ENCODE measurements around the gene COX6B1.

COX6B1 gene

DNA sequence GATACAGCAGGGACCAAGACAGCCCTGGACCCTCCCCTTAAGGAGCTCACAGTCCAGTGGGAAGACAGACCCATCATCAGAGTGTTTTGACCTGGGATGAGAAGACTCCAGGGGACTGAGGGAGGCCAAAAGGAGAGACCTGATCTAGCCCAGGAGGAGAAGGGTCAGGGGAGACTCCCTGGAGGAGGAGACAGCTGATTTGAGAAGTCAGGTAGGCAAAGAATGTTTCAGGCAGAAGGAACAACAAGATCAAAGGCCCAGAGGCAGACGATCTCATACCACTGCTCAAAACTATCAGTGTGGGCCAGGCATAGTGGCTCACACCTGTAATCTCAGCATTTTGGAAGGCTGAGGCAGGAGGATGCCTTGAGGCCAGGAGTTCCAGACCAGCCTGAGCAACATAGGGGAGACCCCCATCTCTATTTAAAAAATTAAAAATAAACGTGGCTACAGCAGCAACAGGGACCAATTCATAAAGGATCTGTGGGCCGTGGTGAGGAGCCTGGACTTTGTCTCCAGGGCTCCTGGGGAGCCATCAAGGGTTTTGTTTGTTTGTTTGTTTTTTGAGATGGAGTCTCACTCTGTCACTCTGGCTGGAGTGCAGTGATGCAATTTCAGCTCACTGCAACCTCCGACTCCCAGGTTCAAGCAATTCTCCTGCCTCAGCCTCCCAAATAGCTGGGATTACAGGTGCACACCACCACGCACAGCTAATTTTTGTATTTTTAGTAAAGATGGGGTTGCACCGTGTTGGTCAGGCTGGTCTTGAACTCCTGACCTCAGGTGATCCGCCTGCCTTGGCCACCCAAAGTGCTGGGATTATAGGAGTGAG is 2.2 kb upstream of the COX6B1 start:
- Histone ChIP-seq H3K4me1 (ENCODE audit: control insufficient read depth, insufficient read depth, low read length) (peaks cover 33% of the 10 kb centered on the region), H3K9me3 (ENCODE audit: control insufficient read depth, insufficient read depth, low read depth, low read length) (no peaks in the 10 kb centered on the region), H3K4me3 (ENCODE audit: low read depth, low read length) (no peak overlapping the region), H3K27ac (ENCODE audit: extremely low read depth, low read depth, low read length) (peak overlapping the region; percentile 28; the same call in 1 of the 2 replicates), H3K36me3 (ENCODE audit: control insufficient read depth in 2 of 2, insufficient read depth in 1 of 2, low read length in 2 of 2) (peaks cover 10 to 19% of the 10 kb centered on the region in 2 experiments)
- TF ChIP-seq ZBTB48 (tag by site-specific recombination; IDR thresholded peaks at IDR 0.05): 0 out of 2 replicates have a peak, but pooled peaks have one; percentile 56
- TF ChIP-seq OSR2 (tag by site-specific recombination; IDR thresholded peaks at IDR 0.05): no peak
- no peak for TF ChIP-seq ZNF202 (tag by site-specific recombination; IDR thresholded peaks at IDR 0.05; ENCODE audit: borderline replicate concordance)
- no peak for TF ChIP-seq REPIN1 (tag by site-specific recombination; IDR thresholded peaks at IDR 0.05; ENCODE audit: low read depth)
- no peak for TF ChIP-seq GLI4 (tag by site-specific recombination; IDR thresholded peaks at IDR 0.05)
- peak; percentile 35; the same call in 1 of the 2 replicates for TF ChIP-seq ZNF623 (tag by site-specific recombination; IDR thresholded peaks at IDR 0.05)
- no peak for TF ChIP-seq ZNF701 (tag by site-specific recombination; IDR thresholded peaks at IDR 0.05)
- TF ChIP-seq, protein P1, sequence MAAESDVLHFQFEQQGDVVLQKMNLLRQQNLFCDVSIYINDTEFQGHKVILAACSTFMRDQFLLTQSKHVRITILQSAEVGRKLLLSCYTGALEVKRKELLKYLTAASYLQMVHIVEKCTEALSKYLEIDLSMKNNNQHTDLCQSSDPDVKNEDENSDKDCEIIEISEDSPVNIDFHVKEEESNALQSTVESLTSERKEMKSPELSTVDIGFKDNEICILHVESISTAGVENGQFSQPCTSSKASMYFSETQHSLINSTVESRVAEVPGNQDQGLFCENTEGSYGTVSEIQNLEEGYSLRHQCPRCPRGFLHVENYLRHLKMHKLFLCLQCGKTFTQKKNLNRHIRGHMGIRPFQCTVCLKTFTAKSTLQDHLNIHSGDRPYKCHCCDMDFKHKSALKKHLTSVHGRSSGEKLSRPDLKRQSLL (tag by site-specific recombination; IDR thresholded peaks at IDR 0.05): no peak
- TF ChIP-seq ZNF416 (tag by site-specific recombination; IDR thresholded peaks at IDR 0.05): no peak
- no peak for TF ChIP-seq KLF9 (tag by site-specific recombination; IDR thresholded peaks at IDR 0.05; ENCODE audit: low read depth)
- TF ChIP-seq ZNF366 (tag by site-specific recombination; conservative IDR thresholded peaks at IDR 0.05): no peak
- TF ChIP-seq GLIS1 (tag by site-specific recombination; IDR thresholded peaks at IDR 0.05): no peak
- no peak for TF ChIP-seq ZNF747 (tag by site-specific recombination; IDR thresholded peaks at IDR 0.05)
- no peak for TF ChIP-seq HOXD13 (CRISPR knock-in tag; IDR thresholded peaks at IDR 0.05; ENCODE audit: borderline replicate concordance)
- TF ChIP-seq, protein P2, sequence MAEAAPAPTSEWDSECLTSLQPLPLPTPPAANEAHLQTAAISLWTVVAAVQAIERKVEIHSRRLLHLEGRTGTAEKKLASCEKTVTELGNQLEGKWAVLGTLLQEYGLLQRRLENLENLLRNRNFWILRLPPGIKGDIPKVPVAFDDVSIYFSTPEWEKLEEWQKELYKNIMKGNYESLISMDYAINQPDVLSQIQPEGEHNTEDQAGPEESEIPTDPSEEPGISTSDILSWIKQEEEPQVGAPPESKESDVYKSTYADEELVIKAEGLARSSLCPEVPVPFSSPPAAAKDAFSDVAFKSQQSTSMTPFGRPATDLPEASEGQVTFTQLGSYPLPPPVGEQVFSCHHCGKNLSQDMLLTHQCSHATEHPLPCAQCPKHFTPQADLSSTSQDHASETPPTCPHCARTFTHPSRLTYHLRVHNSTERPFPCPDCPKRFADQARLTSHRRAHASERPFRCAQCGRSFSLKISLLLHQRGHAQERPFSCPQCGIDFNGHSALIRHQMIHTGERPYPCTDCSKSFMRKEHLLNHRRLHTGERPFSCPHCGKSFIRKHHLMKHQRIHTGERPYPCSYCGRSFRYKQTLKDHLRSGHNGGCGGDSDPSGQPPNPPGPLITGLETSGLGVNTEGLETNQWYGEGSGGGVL (tag by site-specific recombination; IDR thresholded peaks at IDR 0.05): no peak
- TF ChIP-seq SCRT2 (tag by site-specific recombination; IDR thresholded peaks at IDR 0.05): no peak
- TF ChIP-seq WT1 (tag by site-specific recombination; IDR thresholded peaks at IDR 0.05): no peak
- no peak for TF ChIP-seq ZNF214 (tag by site-specific recombination; IDR thresholded peaks at IDR 0.05; ENCODE audit: borderline replicate concordance)
- TF ChIP-seq, protein P3, sequence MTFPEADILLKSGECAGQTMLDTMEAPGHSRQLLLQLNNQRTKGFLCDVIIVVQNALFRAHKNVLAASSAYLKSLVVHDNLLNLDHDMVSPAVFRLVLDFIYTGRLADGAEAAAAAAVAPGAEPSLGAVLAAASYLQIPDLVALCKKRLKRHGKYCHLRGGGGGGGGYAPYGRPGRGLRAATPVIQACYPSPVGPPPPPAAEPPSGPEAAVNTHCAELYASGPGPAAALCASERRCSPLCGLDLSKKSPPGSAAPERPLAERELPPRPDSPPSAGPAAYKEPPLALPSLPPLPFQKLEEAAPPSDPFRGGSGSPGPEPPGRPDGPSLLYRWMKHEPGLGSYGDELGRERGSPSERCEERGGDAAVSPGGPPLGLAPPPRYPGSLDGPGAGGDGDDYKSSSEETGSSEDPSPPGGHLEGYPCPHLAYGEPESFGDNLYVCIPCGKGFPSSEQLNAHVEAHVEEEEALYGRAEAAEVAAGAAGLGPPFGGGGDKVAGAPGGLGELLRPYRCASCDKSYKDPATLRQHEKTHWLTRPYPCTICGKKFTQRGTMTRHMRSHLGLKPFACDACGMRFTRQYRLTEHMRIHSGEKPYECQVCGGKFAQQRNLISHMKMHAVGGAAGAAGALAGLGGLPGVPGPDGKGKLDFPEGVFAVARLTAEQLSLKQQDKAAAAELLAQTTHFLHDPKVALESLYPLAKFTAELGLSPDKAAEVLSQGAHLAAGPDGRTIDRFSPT (tag by site-specific recombination; IDR thresholded peaks at IDR 0.05): no peak
- no peak for TF ChIP-seq ZNF184 (tag by site-specific recombination; IDR thresholded peaks at IDR 0.05)
- TF ChIP-seq, protein P4, sequence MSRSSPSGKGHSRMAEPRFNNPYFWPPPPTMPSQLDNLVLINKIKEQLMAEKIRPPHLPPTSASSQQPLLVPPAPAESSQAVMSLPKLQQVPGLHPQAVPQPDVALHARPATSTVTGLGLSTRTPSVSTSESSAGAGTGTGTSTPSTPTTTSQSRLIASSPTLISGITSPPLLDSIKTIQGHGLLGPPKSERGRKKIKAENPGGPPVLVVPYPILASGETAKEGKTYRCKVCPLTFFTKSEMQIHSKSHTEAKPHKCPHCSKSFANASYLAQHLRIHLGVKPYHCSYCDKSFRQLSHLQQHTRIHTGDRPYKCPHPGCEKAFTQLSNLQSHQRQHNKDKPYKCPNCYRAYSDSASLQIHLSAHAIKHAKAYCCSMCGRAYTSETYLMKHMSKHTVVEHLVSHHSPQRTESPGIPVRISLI (tag by site-specific recombination; IDR thresholded peaks at IDR 0.05): no peak
- peak; percentile 34; the same call in 1 of the 2 replicates for TF ChIP-seq ZNF600 (tag by site-specific recombination; IDR thresholded peaks at IDR 0.05)
- ChIA-PET POLR2A (interaction anchor here (0.5 to 3.8 kb wide), 6 partner anchors 15 to 365 kb away, joined by 4 to 42 read pairs (median 16); no protein-coding TSS in a partner anchor), CTCF (interaction anchor here (0.8 to 2.5 kb wide), 2 partner anchors 43 to 90 kb away, joined by 3 to 10 read pairs; no protein-coding TSS in a partner anchor)

All from HEK293 (cell line).